GM12891 (cell line): Measurements from ENCODE around the gene FXYD2.

Experiments
- POLR2A ChIP-seq: IDR thresholded peaks from 2 replicates; pipeline ENCODE4 v1.6.1; 2011; ENCODE audit warnings: low read depth, low read length, control low read depth
- POLR2AphosphoS5 ChIP-seq: IDR thresholded peaks from 2 replicates; pipeline ENCODE4 v1.6.1; 2011; ENCODE audit warnings: low read depth, low read length, control low read depth
- POU2F2 ChIP-seq: IDR thresholded peaks from 2 replicates; pipeline ENCODE4 v1.6.1; 2011; ENCODE audit warnings: low read depth, mild to moderate bottlenecking, control low read depth, low read length, moderate library complexity
- SPI1 ChIP-seq: IDR thresholded peaks from 2 replicates; pipeline ENCODE4 v1.6.1; 2011; ENCODE audit warnings: low read depth, low read length, control low read depth

GRCh38 chr11:117863383-117863782 is 38.8 kb upstream of the FXYD2 start:
- no peak for TF ChIP-seq POLR2A
- TF ChIP-seq POLR2AphosphoS5: no peak
- no peak for TF ChIP-seq SPI1
- TF ChIP-seq POU2F2: no peak
